ENCODE measurements around the gene DIP2B.

GRCh38 chr12:50528800-50529199, 24.0 kb downstream of the DIP2B start:
- no peak for TF ChIP-seq CTCF (IDR thresholded peaks at IDR 0.05; ENCODE audit: low read depth, low read length)
- no peak for TF ChIP-seq POLR2A (IDR thresholded peaks at IDR 0.05; ENCODE audit: extremely low read depth, insufficient read length)
- no peak for TF ChIP-seq MYC (IDR thresholded peaks at IDR 0.05; ENCODE audit: low read depth, low read length)
- TF ChIP-seq MAX (IDR thresholded peaks at IDR 0.05; ENCODE audit: low read depth, low read length): no peak

All from NB4 (cell line).